Erythroblast (primary cell): Measurements from ENCODE around the gene CAAP1.

ENCODE experiments used
- GATA1 ChIP-seq: IDR thresholded peaks from 2 replicates; pipeline ENCODE4 v1.6.1; 2011; ENCODE audit warnings: low read depth, mild to moderate bottlenecking, control low read depth, low read length, moderate library complexity
- POLR2A ChIP-seq: IDR thresholded peaks from 2 replicates; pipeline ENCODE4 v1.6.1; 2011; ENCODE audit warnings: mild to moderate bottlenecking, low read length

GRCh38 chr9:26939955-26940711, 47.5 kb upstream of the CAAP1 start:
- TF ChIP-seq POLR2A (no peak), GATA1 (no peak)
